ENCODE measurements around the gene MTHFR.

Gene MTHFR

DNA sequence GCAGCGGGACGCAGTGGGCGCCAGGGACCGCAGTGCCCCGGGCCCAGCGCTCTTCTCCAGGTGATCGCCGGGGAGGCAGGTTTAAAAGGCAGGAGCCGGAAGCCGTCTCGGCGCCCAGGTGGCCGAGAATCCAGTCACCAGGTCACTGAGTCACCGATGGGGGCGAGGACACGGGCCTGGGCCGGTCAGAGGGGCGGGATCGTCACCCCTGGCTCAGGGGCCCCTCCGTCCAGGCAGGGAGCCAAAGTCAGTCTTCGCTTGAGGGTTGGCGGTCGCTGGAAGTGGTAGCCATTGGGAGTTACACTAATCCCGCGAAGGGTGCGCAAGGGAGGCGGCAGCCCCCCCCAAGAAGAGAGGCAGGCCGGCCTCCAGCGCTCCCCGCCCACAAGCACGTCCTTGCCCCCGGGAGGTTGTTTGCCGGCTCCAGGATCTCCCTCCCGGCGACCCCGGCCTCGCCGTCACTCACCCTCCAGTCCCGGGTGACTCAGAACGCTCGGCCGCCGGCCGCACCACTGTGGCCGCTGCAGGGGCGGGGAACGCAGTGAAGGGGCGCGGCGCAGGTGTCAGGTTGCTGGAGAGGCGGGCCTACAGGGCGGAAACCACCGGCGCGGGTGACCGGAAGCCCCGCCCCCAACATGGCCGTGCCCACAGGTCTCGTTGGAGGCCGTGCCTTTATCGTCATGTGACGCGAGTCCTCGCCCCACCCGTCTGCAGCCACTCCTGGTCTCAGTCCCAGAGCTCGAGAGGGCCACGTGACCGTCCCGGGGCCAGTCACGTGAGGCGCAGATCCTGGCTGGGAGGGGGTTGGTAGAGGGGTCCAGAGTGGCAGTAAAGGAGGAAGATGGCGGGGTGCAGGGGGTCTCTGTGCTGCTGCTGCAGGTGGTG is at the start of gene MTHFR, which contains the start of gene CLCN6:
Gene MTHFR, minus strand, starts transcription at position 543 of the 885 bp plus-strand sequence. CDS start 2,848 bp downstream, outside the sequence.
Gene CLCN6, plus strand, starts transcription at position 770 of the 885 bp plus-strand sequence. Its CDS starts 72 bp downstream, at position 842.
- FAIRE-seq: peak; percentile 70

DNA sequence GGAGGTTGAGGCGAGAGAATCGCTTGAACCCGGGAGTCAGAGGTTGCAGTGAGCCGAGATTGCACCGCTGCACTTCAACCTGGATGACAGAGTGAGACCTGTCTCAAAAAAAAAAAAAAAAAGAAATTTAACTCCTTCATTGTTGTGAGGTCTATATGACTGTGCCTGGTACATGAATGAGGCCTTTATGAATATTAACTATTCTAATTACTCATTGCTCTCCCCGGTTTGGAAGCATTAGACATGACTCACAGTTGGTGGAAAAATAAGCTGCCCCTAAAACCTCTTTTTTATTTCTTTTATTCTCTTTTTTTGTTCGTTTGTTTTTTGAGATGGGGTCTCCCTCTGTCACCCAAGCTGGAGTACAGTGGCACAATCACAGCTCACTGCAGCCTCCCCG is 49.7 kb upstream of the MTHFR start:
- no peak for FAIRE-seq

GRCh38 chr1:11854519-11854918 is 48.8 kb upstream of the MTHFR start:
- no peak for FAIRE-seq

GRCh38 chr1:11851180-11851579 is 45.4 kb upstream of the MTHFR start:
- no peak for FAIRE-seq

- FAIRE-seq: no peak
Observed at GRCh38 chr1:11850156-11850555, 44.4 kb upstream of the MTHFR start.

DNA sequence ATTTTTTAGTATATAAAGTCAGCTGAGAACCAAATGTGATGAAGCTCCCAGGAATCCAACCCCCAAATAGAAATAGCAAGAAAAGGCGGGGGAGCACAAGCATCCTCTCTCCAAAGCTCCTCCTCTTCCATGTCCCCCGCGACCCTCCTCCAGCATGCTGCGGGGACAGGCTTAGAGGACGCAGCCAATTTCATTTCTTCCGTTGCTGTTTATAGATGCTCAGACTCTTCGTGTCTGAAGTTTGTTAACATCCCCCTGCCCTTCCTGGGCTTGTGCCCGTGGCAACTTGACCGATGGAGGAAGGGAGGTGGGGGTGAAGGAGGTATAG is 42.6 kb upstream of the MTHFR start:
- FAIRE-seq: no peak

DNA sequence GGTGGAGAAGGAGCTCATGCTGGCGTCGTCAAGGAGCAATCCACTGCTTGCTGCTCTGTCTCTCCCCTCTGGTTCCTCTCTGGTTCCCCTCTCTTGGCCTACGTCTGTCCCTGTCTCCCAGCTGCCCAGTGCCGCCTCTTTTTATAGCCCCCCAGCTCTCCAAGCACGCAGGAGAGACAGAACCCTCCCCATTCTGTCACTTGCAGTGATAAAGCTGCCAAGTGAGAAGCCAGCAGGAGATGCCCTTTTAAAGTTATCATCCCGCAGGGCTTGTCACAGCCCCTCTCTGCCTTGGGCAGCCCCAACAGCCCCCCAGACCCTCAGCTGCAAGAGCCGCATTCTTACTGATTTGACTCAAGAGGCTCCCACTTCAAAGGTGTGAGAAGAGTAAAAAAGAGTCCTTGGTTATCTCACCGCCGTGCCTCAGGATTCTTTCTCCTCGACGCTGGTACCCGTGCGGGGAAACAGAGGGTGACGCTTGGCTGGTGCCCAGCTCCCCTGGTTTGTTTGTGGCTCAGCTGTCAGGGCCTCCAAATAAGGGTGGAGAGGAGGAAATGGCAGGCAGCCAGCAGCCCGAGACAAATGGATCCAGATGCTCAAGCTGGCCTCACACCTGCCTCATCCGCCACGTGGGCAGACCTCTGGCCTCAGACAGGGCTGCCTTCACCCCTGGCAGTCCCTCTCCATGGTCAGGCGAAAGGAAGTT is 42.1 kb upstream of the MTHFR start, which contains the start of gene NPPA:
Gene NPPA, minus strand, starts transcription at position 117 of the 706 bp plus-strand sequence. Its CDS starts 99 bp downstream, at position 18.
- no peak for FAIRE-seq

- no peak for FAIRE-seq
Observed at GRCh38 chr1:11845641-11846335, 40.0 kb upstream of the MTHFR start.

GRCh38 chr1:11842154-11843041 is 36.6 kb upstream of the MTHFR start:
- no peak for FAIRE-seq

GRCh38 chr1:11841245-11842153 is 35.7 kb upstream of the MTHFR start:
- no peak for FAIRE-seq

DNA sequence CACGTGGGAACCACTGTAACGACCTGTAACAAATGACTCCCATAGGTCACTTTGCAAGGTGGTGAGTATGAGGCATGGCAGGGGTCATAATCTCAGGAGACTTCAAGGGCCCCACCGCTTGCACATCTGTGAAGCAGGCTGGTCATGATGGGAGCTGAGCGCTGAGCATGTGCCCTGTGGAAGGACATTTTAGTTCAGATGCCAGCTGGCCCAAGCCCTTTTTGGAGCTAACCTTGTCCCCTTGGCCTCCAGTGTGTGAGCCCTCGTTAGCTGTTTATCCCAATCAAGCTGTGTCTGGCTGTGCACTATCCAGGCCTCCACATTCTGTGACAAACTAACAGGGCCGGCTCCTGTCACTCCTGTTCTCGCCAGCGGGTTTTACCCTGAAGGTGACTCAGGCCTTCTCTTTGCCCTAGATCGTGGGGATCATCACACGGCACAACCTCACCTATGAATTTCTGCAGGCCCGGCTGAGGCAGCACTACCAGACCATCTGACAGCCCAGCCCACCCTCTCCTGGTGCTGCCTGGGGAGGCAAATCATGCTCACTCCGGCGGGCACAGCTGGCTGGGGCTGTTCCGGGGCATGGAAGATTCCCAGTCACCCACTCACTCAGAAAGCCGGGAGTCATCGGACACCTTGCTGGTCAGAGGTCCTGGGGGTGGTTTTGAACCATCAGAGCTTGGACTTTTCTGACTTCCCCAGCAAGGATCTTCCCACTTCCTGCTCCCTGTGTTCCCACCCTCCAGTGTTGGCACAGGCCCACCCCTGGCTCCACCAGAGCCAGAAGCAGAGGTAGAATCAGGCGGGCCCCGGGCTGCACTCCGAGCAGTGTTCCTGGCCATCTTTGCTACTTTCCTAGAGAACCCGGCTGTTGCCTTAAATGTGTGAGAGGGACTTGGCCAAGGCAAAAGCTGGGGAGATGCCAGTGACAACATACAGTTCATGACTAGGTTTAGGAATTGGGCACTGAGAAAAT is 34.3 kb upstream of the MTHFR start:
- no peak for FAIRE-seq

GRCh38 chr1:11838349-11839272 is 32.8 kb upstream of the MTHFR start:
- no peak for FAIRE-seq

- FAIRE-seq: no peak
Observed at GRCh38 chr1:11837767-11838348, 32.1 kb upstream of the MTHFR start.

DNA sequence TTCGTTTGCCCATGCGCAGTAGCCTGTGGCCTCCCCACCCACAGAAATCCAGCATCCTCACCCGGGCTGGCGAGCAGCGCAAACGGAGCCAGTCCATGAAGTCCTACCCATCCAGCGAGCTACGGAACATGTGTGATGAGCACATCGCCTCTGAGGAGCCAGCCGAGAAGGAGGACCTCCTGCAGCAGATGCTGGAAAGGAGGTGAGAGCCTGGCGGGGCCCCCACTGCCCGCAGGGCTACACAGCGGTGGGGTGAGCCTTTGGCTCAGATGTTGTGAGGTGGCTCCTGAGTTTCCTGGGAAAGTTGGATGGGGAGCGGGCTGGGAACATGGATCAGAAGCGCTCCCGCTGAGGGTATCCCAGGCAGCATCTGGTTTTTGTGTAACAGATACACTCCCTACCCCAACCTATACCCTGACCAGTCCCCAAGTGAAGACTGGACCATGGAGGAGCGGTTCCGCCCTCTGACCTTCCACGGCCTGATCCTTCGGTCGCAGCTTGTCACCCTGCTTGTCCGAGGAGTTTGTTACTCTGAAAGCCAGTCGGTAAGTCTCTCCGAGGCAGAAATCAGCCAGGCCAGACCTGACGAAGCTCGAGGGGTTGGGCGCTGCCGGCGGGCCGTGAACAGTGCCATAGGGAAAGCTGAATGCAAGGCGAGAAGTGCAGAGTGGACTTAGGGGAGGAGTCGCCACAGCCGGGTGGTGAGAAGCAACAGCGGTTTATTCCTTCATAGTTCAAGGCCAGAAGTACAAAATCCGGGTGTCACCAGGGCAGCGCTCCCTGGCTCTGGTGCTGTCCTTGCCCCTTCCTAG is 31.4 kb upstream of the MTHFR start:
- FAIRE-seq: no peak

DNA sequence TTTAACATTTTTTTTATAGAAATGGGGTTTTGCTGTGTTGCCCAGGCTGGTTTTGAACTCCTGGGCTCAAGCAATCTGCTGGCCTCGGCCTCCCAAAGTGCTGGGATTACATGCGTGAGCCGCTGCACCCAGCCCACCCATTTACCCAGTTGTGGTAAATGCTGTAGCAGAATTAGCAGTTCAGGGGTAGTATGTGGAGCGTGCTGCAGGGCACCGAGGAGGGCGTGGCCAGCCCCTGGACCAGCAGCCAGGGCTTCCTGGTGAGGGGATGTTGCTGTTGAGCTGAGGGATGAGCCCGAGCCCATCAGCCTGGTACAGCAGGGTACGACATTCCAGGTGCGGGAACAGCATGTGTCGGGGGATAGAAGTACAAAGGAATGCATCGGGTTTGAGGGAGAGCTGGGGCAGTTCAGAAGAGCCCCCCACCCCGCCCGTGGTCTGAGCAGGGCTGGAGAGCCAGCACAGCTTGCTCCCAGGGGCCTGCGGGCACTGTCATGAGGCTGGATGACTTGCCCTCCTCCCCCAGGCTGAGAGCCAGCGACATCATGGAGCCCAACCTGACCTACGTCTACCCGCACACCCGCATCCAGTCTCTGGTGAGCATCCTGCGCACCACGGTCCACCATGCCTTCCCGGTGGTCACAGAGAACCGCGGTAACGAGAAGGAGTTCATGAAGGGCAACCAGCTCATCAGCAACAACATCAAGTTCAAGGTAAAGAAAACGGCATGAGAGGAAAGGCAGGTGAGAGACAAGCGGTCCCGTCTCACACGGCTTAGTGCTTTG is 29.9 kb upstream of the MTHFR start:
- FAIRE-seq: no peak

DNA sequence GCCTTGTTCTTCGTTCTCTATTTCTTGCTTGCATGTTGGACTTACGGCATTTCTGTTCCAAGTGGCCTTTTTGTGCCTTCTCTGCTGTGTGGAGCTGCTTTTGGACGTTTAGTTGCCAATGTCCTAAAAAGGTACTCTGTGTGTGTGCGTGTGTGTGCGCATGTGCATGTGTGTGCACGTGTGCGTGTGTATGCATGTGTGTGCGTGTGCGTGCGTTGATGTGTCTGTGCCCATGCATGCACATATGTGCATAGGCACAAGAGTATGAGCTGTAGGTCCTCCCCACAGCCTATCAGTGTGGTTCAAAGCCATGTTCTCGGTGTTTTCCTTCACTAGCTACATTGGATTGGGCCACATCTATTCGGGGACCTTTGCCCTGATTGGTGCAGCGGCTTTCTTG is 28.1 kb upstream of the MTHFR start:
- FAIRE-seq: no peak

DNA sequence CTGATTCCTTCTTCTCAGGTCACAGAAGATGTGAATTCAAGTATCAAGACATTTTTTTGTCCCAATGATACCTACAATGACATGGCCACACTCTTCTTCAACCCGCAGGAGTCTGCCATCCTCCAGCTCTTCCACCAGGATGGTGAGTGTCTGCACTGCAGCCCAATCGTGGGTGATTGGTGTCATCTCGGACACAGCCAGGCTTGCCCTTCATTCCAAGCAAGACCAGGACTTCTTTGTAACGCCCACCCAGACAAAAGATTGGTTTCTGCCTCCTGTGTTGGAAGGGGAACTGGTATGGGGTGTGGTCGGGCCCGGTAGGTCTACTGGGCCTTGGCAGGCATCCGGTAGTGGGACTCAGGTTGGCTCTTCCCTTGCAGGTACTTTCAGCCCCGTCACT is 27.7 kb upstream of the MTHFR start:
- no peak for FAIRE-seq

Data from TTC549 (cell line).